GM21528 (cell line): ENCODE data around the gene SDF4.
"Not testable (repeated sequence)": the region's sequence is repeated elsewhere in the genome, so short reads cannot be mapped to it uniquely, and the experiment has no call there.

Experiments
- ATAC-seq: cut with Tn5 transposase; IDR thresholded peaks from one replicate; pipeline ENCODE4 v1.9.1; 2021; ENCODE audit warnings: mild to moderate bottlenecking, moderate library complexity; ENCODE audit not compliant: unreplicated experiment, low FRiP score

Gene SDF4

DNA sequence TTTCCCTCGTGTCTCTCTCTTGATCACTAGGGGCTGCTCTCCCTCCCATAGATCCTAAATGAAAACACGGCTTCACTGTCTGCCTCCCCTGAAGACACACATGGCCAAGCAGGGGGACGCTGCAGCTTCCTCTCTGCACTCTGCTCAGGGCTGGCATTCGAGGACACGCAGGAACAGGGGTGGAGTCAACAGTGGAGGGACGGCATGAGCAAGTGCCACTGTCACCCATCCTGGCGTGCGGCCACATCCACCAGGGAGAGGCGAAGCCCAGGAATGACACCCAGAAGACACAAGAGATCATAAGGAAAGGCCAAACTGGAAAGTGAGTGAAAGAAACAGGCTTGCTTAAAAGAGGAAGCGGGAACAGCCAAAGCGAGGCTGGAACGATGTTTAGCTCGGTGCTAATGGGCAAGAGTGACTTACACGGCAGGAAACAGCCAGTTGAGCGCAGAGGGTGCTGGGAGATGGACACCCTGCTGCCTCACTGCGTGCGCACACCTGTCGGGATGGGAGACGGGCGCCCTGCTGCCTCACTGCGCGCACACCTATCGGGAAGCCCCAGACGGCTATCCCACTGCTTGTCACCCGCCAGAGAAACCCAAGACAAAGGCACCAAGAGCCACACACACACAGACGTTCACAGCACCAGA, 28.3 kb upstream of the SDF4 start:
- no peak for ATAC-seq

DNA sequence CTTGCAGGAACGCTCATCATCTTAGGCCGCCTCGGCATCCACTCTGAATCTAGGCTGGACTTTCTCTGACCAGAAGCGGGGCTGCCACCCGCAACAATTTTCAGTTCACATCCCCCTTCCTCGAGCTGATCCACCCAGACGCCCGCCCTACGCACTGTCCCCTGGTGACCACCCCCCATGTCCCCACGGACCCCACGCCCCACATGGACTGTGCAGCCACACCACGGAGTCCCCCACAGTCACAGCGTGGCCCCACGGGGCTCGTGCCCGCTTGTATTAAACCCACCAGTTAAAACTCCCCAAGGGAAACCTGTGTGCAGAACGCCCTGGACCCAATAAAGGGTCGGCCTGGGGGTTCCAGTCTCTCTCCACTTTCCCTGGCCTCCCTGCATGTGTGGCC, 27.7 kb upstream of the SDF4 start:
- ATAC-seq, result no peak

DNA sequence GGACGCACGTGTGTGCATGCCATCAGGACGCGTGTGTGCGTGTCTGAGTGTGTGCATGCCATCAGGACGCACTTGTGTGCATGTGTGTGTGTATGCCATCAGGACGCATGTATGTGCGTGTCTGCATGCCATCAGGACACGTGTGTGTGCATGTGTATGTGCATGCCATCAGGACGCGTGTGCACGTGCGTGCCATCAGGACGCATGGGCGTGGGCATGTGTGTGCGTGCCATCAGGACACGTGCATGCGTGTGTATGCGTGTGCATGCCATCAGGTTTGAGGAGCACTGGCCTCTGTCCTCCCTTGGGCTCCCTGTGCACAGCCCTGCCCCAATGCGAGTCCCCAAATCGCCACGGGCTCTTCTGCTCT, 27.3 kb upstream of the SDF4 start:
- ATAC-seq, result no peak

DNA sequence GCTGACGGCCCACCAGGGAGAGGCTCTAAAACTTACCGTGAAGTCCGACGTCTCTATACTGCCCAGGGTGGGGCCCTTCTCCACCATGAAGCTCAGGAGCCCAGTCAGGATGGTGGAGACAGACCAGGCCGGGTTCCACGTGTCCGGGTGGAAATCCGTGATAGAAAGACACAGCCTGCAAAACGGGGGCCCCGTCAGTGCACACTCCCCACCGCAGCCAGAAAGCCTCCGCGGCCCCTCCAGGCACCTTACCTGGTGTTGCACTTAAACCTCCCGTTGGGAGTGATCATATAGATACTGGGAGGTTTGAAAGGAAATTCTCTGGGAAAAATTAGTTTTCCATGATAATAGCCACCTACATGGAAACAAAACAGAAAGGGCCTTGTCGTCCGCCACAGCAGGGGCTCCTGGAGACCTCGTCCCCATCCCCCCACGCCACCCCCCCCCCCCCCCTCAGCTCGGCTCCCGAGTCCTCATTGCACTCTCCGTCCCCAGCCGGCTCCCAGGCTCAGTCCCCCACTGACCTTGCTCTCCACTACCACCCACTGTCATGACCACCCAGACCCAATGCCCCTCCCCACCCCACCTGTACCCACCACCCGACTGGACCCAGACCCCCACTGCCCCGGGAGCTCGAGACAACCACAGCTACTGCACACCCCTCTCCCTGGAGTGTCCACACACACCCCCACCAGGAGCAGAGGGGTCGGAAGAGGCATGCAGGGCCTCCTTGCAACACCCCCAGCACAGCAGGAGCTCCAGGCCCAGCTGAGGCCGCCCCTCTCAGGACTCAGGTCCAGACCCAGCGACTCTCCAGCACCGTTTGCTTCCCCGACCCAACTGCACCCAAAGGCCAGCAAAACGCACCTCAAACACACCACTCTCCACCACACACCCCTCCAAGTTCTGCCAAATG, 25.4 kb upstream of the SDF4 start:
- no peak for ATAC-seq

DNA sequence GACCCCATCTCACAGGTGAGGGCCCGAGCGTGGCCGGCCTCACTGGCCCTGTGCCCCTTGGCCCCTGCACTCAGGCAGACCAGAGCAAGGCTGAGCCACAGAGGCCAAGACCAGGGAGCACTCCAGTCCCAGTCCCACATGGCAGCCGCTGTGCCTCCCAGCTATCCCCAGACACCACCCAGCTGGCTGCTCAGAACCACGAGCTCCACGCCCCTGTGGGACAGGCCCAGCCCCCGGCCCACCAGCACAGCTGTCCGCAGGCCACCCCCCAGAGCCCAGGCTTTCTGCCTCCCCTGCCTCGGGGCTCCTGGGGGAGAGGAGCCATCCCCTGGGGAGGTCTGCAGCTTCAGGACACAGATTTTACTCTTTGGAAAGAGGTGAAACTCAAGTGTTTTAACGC, 23.8 kb upstream of the SDF4 start:
- no peak for ATAC-seq

DNA sequence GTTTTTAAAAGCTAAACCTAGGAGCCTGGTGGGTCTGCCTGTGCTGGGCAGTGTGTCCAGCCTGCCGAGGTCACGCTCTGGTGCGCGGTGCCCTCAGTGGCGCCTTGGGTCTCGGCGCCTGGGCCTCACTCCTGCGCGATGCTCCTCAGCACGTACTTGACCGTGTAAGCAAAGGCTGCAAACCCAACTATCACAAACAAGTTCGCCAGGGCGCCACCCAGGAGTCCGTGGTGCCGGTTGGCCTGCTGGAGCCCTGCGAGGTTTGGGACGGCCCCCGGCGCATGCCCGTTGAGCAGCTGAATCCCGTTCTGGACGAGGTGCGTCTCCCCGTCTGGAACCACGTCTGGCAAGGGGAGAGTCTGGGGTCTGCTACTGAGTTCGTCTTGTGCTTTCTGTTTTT, 23.3 kb upstream of the SDF4 start:
- ATAC-seq, result no peak

DNA sequence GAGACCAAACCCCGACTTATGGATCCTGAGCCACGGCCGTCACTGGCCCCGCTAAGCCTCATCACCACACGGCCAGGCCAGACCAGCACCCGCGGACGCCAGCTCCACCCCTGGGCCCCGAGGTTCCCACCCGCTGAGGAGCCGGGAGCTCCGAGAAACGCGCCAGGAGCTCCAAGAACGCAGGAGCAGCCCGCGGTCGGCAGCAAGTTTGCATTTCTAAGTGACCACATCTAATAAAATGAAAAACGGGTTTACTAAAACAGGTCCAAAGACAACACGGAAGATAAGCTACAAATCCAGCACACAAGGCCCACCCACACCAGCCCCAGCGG, 22.8 kb upstream of the SDF4 start:
- no peak for ATAC-seq

DNA sequence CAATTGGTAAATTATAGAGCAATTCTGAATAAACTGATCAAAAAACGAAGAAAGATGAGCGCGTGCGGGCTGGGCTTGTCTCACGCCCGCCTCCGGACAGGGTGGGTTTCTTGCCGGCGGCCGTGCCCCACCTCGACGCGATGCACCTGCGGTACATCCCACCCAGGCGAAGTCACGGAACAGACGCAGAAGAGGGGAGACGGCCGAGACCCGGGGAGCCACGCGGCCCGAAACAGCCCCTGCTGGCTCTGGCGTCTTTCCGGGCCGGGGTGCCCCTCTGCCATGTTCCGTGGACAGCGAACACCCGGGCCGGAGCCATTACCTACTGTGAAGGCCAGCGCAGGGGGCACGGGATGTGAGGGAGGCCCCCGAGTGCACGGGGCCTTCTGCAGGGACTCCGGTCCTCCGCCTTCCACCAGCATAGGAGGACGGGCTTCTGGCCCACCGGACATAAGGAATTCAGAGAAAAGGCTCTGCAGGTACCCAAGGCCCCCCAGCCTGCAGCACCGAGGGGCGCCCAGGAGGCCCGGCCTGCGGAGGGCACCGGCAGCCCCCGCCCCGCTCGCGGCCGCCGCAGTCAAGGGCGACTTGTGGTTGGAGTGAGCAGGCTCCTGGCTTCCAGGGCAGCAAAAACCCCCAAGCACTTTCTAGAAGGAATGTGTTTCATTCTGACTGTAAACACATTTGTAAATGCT, 22.3 kb upstream of the SDF4 start:
- ATAC-seq, result no peak

DNA sequence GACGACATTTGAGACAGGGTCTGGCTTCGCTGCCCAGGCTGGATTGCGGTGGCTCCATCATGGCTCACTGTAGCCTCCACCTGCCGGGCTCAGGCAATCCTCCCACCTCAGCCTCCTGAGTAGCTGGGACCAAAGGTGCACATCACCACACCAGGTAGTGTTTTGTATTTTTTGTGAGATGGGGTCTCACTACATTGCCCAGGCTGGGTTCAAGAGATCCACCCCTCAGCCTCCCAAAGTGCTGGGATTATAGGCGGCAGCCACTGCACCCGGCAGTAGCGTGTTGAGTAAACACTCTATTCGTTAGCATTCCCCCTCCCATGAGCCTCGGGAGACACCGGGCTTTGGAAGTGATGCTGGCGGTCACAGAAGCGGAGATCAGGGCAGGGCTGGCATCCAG, 21.5 kb upstream of the SDF4 start:
- no peak for ATAC-seq

DNA sequence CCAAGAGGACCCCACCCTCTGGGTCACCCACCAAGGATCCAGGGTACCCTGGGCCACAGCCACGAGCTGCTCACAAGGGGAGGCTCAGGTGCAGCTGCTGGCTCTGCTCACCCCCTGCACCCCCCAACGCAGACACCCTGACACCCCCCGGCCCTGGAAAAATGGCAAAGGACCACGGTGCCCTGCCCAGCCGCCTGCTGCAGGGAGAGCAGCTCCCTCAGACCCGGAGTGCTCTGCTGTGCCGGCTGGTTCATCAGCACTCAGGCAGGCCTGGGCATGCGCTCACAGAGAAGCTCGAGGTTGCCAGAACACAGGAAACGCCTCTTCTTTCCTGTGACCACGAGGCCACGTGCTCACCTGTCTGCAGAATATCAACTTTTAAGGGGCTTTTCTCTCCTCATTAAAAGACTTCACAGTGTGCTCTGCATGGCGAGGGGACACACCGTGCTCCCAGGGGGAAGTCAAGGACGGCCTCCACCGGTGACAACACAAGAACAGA, 19.0 kb upstream of the SDF4 start:
- no peak for ATAC-seq

DNA sequence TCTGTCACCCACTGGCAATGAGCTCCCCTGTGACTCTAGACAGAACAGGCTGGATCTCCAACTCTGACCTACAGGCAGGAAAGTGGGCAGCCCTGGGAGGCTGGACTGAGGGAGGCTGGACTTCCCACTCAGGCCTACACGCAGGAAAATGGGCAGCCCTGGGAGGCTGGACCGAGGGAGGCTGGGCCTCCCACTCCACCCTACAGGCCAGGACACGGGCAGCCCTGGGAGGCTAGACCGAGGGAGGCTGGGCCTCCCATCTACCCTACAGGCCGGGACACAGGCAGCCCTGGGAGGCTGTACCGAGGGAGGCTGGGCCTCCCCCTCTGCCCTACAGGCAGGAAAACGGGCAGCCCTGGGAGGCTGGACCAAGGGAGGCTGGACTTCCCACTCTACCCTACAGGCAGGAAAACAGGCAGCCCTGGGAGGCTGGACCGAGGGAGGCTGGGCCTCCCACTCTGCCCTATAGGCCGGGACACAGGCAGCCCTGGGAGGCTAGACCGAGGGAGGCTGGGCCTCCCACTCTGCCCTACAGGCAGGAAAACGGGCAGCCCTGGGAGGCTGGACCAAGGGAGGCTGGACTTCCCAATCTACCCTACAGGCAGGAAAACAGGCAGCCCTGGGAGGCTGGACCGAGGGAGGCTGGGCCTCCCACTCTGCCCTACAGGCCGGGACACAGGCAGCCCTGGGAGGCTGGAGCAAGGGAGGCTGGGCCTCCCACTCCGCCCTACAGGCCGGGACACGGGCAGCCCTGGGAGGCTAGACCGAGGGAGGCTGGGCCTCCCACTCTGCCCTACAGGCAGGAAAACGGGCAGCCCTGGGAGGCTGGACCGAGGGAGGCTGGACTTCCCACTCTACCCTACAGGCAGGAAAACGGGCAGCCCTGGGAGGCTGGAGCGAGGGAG, 16.5 kb upstream of the SDF4 start:
- ATAC-seq, result not testable (repeated sequence)

DNA sequence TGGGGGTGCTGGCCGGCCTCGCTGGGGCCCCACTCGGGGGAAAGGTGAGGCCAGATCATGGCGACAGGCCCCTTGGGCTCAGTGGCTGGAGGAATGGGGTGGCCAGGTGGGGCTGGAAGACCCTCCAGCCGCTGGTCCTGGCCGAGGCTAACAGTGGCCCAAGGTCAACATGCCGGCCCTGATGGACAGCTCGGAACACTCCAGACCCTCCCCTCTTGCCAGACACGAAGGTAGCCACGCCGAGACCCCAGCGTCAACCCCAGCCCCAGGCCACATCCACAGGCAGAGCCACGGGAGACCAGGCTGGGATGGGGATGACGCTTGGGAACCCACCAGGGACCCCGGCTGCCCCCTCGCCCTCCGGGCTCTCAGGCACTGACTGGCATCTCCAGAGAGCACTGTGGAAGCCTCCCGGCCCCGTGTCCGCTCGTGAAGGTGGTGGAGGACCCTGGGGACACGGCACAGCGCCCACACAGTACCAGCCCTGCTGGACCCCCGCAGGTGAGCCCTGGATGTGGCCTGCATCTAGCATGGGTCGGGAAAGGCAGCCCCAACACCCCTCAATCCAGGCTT, 15.6 kb upstream of the SDF4 start:
- ATAC-seq, result no peak

DNA sequence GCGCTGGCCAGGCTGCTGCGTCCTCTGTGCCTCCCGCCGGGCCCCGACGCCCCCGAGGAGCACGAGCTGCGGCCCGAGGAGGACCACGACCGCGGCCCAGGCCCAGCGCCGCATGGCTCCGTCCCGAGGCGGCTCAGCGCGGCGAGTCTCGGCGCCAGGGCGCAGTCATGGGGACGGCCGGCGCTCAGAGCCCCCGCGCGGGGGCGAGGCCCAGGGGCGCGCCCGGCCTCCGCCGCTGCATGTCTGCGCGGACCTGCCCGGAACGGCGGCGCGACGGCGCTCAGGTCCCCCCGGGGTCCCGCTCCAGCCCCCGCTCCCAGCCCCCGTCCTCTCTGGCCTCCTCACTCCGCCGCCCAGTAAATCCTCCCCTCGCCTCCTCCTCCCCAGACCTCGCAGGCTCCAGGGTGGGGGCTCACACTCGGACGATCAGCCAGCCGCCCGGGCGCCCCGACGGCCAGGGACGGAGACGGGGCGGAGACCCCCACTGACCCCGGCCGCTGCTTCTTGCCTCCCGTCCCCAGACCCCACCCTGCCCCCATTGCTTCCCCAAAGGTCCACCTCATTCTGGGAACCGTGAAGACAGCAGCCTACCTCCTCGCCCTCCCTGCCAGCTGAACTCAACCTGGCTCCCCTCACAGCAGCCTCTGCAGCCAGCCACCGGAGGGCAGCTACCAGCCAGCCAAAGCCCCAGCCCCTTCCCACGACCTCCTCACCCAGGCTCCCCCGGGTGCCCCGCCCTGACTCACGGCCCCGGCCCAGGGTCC, 15.0 kb upstream of the SDF4 start, which contains the start of gene C1QTNF12:
Gene C1QTNF12, minus strand, starts transcription at position 146 of the 764 bp plus-strand sequence. Its CDS starts 32 bp downstream, at position 114.
- no peak for ATAC-seq

DNA sequence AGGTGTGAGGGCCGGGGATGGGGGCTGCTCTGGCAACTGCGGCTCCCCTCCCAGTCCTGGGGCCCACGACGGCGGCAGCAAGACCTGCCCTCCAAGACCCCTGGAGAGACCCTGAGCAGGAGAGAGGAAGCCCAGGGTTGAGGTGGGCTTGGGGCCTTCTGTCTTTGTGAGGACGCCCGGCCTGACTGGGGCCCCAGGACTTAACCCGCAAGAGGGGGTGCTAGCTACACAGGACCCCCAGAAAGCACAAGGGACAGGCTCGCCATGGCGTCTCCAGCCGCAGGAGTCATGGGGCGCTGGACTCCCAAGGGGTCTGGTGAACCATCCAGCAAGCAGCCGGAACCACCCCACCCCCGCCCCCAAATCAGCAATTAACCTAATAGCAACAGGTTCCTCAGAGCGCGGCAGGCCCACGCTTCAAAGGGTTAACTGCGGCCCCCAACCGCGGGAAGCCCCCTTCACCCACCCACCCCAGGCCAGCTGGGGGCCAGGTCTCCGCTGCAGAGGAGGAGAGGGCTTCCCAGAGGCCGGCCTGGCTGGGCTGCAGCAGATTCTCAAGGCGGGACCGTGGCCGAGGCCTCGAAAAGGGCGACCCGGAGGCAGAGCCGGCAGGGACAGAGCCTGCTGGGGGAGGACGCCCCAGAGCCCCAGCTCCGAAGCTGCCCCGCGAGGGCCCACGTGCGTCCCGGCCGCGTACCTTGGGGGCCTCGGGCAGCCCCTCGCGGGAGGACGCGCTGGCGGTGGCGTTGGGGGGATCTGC, 14.2 kb upstream of the SDF4 start:
- no peak for ATAC-seq

DNA sequence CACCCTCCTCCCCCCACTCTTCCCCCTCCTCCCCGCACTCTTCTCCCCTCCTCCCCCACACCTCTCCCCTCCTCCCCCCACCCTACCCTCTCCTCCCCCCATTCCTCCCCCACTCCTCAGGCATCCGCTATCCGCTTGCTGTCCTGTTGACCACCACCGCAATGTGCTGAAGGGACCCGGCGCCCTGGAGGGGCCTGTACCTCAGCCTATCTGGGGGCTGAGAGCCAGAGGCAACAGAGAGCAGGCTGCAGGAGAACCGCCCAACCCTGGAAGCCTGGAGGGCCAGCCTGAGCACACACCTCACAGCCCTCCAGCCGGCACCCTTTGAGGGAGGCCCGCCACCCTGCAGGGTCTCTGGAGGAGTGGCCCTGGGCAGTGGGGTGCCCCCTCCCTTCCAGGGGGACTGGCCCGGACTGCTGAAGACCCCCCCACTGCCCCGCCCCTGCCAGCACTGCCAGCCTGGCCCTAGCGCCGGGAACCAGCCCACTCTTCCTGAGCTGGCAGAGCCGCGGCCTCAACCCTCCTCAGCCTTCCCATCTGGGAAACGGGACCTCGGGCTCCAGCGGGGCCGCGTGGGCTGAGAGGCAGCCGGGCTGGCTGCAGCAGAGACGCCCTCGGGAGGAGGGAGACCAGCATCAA, 13.5 kb upstream of the SDF4 start:
- ATAC-seq, result no peak

DNA sequence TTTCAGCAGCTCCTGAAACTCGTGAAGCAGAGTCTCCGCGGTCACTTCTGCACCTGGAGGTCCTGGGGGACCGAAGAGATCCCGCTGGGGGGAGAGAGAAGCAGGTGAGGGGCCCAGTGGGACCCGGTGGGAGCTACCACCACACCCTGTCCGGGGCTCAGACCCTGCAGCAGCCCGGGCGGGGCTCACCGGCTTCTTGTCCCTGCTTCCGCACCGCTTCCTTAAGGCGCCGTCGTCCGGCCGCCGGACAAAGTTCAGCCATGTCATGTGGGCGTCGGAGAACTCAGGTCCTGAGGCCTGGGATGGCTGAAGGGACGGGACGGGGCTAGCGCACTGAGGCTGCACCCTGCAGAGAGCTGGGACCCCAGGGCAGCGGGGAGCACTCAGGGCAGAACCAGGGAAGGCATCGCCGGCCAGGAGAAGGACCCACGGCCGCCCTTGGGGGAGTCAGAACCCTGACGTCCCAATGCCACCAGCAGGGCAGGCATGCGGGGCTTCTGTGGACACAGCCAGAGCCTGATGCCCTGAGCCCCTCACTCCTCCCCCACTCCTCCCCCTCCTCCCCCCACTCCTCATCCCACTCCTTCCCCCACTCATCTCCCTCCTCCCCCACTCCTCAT, 12.5 kb upstream of the SDF4 start:
- no peak for ATAC-seq

DNA sequence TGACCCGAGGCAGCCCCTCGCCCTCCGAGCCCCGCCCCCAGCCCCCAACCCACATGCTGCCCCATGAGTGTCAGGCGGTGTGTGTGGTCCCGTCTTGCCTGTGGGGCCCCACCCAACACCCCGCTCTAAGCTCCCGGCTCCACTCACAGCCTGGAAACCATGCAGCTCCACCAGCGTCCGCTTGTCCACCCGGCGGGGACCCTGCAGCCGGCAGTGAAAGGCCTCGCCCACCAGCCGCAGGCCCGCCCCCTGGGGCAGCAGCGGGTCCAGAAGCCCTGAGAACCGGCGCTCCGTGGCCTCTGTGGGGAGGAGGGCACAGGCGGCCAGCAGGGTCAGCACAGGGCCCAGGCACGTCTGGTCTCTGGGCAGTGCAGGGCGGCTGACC, 12.0 kb upstream of the SDF4 start:
- ATAC-seq, result no peak

DNA sequence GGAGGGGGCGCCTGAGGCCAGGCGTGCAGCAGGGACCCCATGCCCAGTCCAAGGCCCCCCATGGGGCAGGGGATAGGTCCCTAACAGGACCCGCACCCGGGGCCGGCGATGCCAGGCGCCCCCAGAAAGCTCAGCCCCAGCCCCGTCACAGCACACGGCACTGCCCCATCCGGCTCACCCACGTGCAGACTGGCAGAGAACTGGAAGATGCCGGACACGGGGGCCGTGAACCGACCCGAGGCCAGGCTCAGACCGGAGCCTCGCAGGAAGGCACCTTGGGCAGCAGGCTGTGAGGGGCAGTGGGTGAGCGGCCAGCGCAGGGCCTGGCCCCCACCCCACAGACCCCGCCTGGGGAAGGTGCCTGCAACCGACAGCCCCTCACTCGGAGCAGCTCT, 11.5 kb upstream of the SDF4 start:
- no peak for ATAC-seq
